Upper lobe of left lung (tissue), 4 donors: Measurements from ENCODE around the gene NEB.
"Not testable (repeated sequence)": the region's sequence is repeated elsewhere in the genome, so short reads cannot be mapped to it uniquely, and the experiment has no call there.

Experiments
- EP300 ChIP-seq, 4 donors: sonication (generic); formaldehyde crosslinking; IDR thresholded peaks; one replicate each; pipeline ENCODE4 v1.5.1; 2017; ENCODE audit warnings: antibody characterized with exemption in 4 of 4, control low read depth in 2 of 4
- POLR2A ChIP-seq, 4 donors: fragments of 450-650 bp; IDR thresholded peaks; one replicate each; pipeline ENCODE4 v1.5.1; 2016 to 2017; ENCODE audit warnings: antibody characterized with exemption in 4 of 4, mild to moderate bottlenecking in 2 of 4
- POLR2AphosphoS5 ChIP-seq, 2 donors: sonication (generic); formaldehyde crosslinking; IDR thresholded peaks; one replicate each; pipeline ENCODE4 v1.5.1; 2017; ENCODE audit warnings: antibody characterized with exemption in 2 of 2
- TF ChIP-seq, protein P1 (sequence below), 6 experiments: fragments of 450-650 bp in 4 of 6; fragments of 200-600 bp in 2 of 6; sonication (generic) in 2 of 6; IDR thresholded peaks; one replicate each; pipeline ENCODE4 v1.5.1; 2016 to 2019; ENCODE audit warnings: antibody characterized with exemption in 6 of 6

GRCh38 chr2:151596903-151597608 lies 137.2 kb downstream of the NEB start:
- TF ChIP-seq, protein P1, sequence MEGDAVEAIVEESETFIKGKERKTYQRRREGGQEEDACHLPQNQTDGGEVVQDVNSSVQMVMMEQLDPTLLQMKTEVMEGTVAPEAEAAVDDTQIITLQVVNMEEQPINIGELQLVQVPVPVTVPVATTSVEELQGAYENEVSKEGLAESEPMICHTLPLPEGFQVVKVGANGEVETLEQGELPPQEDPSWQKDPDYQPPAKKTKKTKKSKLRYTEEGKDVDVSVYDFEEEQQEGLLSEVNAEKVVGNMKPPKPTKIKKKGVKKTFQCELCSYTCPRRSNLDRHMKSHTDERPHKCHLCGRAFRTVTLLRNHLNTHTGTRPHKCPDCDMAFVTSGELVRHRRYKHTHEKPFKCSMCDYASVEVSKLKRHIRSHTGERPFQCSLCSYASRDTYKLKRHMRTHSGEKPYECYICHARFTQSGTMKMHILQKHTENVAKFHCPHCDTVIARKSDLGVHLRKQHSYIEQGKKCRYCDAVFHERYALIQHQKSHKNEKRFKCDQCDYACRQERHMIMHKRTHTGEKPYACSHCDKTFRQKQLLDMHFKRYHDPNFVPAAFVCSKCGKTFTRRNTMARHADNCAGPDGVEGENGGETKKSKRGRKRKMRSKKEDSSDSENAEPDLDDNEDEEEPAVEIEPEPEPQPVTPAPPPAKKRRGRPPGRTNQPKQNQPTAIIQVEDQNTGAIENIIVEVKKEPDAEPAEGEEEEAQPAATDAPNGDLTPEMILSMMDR (IDR thresholded peaks at IDR 0.05) = not testable (repeated sequence)
- TF ChIP-seq POLR2A, POLR2AphosphoS5, EP300 (IDR thresholded peaks at IDR 0.05): not testable (repeated sequence)
